Right atrium auricular region (tissue), 2 donors: ENCODE results near the gene ARHGAP26. TPM values are rescaled to one million over a fixed set of nuclear protein-coding genes. Genes with fewer than 3 reads are reported as not detected.

Experiments used
- DNase-seq: peaks from one replicate; pipeline ENCODE4 v3.0.0-alpha.2; 2019; ENCODE audit warnings: low spot score
- H3K27ac ChIP-seq, 2 donors: fragments of 200-600 bp; sonication (generic); 1 replicate in 1 of 2; 2 replicates in 1 of 2; pipeline ENCODE4 v1.5.1; 2016 to 2019
- H3K27me3 ChIP-seq, 2 donors: fragments of 200-600 bp; sonication (generic); one replicate each; pipeline versions ENCODE4 v1.5.1 to v1.6.0; 2017 to 2019
- H3K36me3 ChIP-seq: fragments of 200-600 bp; sonication (generic); one replicate; pipeline ENCODE4 v1.5.1; 2016
- H3K4me1 ChIP-seq, 2 donors: fragments of 200-600 bp; sonication (generic); one replicate each; pipeline versions ENCODE4 v1.5.1 to v1.6.0; 2017 to 2019
- H3K4me3 ChIP-seq, 2 donors: fragments of 200-600 bp; sonication (generic); 1 replicate in 1 of 2; 2 replicates in 1 of 2; pipeline ENCODE4 v1.5.1; 2017 to 2019; ENCODE audit warnings: mild to moderate bottlenecking in 1 of 2, moderate library complexity in 1 of 2
- H3K9me3 ChIP-seq, 2 donors: fragments of 200-600 bp; sonication (generic); one replicate each; pipeline ENCODE4 v1.5.1; 2019
- total RNA-seq, 2 donors: library from RNA; depleted of rRNA; stranded (reverse); fragments of >200 nt; gene quantifications; one replicate each; pipeline ENCODE4 v1.1.0, GENCODE V29; 2016
- TF ChIP-seq, protein P1 (sequence below), 2 donors: fragments of 200-600 bp; sonication (generic); IDR thresholded peaks; one replicate each; pipeline ENCODE4 v1.5.1; 2019; ENCODE audit warnings: antibody characterized with exemption in 2 of 2

The ARHGAP26 gene
- total RNA-seq, 2 donors from 2014 or later: 29.8 to 31.6 TPM

DNA sequence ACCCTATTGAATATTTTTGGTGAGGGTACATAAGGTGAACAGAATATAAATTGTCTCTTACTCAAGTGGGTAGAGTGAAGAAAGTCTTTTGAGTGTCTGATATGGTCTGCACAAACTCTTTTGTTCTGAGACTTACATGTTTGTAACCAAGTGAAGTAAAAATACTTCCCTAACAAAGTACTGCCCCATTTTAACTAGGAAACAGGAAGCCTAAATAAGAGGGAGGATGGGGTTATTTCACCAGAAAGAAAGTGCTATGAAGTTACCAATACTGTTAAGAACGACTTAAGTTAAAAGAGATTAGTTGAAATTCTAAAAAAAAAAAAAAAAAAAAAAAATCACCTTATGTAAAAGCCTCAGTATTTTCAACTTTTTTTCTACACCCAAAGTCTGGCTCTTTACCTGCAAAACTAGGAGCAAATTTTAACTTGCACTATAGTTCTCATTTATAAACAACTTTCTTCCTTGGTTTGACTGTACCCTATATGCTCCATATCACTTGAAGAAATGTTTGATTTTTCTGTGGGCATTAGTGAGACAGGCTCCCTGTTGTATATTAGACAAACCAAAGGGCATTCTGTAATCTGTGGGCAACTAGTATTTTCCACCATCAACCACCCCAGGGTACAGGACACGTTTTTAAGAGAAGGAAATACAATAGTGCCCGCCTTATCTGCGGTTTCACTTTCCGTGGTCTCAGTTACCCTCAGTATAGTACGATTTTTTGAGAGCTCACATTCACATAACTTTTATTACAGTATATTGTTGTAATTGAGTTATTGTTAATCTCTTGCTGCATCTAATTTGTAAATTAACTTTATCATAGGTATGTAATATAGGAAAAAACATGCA is 505.6 kb downstream of the ARHGAP26 start:
- Histone ChIP-seq H3K27ac (no peak overlapping the region), H3K9me3 (no peaks in the 10 kb centered on the region), H3K27me3 (no peaks in the 10 kb centered on the region), H3K4me1 (no peaks in the 10 kb centered on the region), H3K36me3 (no peaks in the 10 kb centered on the region), H3K4me3 (no peak overlapping the region)
- TF ChIP-seq, protein P1, sequence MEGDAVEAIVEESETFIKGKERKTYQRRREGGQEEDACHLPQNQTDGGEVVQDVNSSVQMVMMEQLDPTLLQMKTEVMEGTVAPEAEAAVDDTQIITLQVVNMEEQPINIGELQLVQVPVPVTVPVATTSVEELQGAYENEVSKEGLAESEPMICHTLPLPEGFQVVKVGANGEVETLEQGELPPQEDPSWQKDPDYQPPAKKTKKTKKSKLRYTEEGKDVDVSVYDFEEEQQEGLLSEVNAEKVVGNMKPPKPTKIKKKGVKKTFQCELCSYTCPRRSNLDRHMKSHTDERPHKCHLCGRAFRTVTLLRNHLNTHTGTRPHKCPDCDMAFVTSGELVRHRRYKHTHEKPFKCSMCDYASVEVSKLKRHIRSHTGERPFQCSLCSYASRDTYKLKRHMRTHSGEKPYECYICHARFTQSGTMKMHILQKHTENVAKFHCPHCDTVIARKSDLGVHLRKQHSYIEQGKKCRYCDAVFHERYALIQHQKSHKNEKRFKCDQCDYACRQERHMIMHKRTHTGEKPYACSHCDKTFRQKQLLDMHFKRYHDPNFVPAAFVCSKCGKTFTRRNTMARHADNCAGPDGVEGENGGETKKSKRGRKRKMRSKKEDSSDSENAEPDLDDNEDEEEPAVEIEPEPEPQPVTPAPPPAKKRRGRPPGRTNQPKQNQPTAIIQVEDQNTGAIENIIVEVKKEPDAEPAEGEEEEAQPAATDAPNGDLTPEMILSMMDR (IDR thresholded peaks at IDR 0.05): no peak
- DNase-seq: no peak

DNA sequence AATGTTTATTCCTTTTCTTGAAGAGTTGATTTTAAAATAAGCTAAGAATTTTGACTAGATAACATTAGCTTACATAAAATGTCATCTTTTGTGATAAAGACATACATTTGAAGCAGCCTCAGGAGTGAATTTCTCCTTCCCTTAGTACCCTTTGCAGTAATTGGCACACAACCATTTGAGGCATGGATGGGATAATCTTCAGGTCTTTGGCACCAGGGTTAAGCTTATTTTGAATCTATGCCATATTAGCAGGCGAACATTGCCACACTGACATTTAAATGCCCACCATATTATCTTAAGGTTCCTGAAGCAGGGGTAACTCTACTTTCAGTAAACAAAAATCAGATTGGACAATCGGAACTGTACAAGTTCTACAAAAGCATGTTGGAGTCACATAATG is 507.4 kb downstream of the ARHGAP26 start:
- no peak overlapping the region for H3K4me3 ChIP-seq
- H3K9me3 ChIP-seq: no peaks in the 10 kb centered on the region
- H3K4me1 ChIP-seq: no peaks in the 10 kb centered on the region
- peaks cover 6% of the 10 kb centered on the region for H3K36me3 ChIP-seq
- no peak overlapping the region for H3K27ac ChIP-seq
- TF ChIP-seq, protein P1 (IDR thresholded peaks at IDR 0.05): no peak
- no peak for DNase-seq
- H3K27me3 ChIP-seq: no peaks in the 10 kb centered on the region

Other genes with a start within 250 kb of the ARHGAP26 start
- 10 to 100 TPM; 35.3 to 47.9 TPM for gene FGF1, start 84.3 kb upstream of the ARHGAP26 start, total RNA-seq